HFFc6 (cell line): Measurements from ENCODE around the gene AP1G2. TPM values are rescaled to one million over a fixed set of nuclear protein-coding genes. Genes with fewer than 3 reads are reported as not detected.
A peak's percentile ranks its signal among the peaks of the same experiment; 100 is the strongest.
"Not testable (repeated sequence)": the region's sequence is repeated elsewhere in the genome, so short reads cannot be mapped to it uniquely, and the experiment has no call there.

Experiments
- DNase-seq: peaks from one replicate; pipeline ENCODE4 v3.0.0-alpha.2; 2018
- H3K27ac Mint-ChIP-seq: 2 replicates; pipeline ENCODE4 v1.8.0; 2020; ENCODE audit warnings: mild to moderate bottlenecking, mixed read lengths
- H3K27me3 Mint-ChIP-seq: 2 replicates; pipeline ENCODE4 v1.8.0; 2021; ENCODE audit warnings: mild to moderate bottlenecking, moderate library complexity, mixed read lengths; ENCODE audit not compliant: insufficient read depth
- H3K36me3 Mint-ChIP-seq: 2 replicates; pipeline ENCODE4 v1.8.0; 2021; ENCODE audit warnings: low read depth, mixed read lengths
- H3K4me1 Mint-ChIP-seq: 2 replicates; pipeline ENCODE4 v1.8.0; 2020; ENCODE audit warnings: low read depth, mixed read lengths
- H3K4me3 Mint-ChIP-seq: 2 replicates; pipeline ENCODE4 v1.8.0; 2020; ENCODE audit warnings: mild to moderate bottlenecking, moderate library complexity, mixed read lengths
- H3K9me3 Mint-ChIP-seq: 2 replicates; pipeline ENCODE4 v1.8.0; 2020; ENCODE audit warnings: mild to moderate bottlenecking, mixed read lengths
- CTCF ChIP-seq: fragments of 200-600 bp; sonication (generic); IDR thresholded peaks from 2 replicates; pipeline ENCODE4 v1.5.0; 2021; ENCODE audit warnings: antibody characterized with exemption, mild to moderate bottlenecking
- total RNA-seq, 6 experiments: library from RNA; stranded (reverse); fragmentation: NEBNext Ultra II Directional; extraction: Animal tissue kit (Norgen Biotek cat#: 25700); gene quantifications; 2 replicates in 1 of 6; 3 replicates in 5 of 6; pipeline ENCODE4 v1.2.3, GENCODE V29; 2021

Gene AP1G2
- total RNA-seq, 6 experiments from 2014 or later = 1.6 to 8.3 (median 2.2) TPM

- Mint-ChIP-seq H3K4me1 (peaks cover 21% of the 10 kb centered on the region), H3K36me3 (no peaks in the 10 kb centered on the region), H3K27me3 (peaks cover 12% of the 10 kb centered on the region), H3K27ac (no peak overlapping the region), H3K4me3 (no peak overlapping the region; the same call in 1 of the 2 replicates), H3K9me3 (no peaks in the 10 kb centered on the region)
- DNase-seq = peak; percentile 23
- peak; percentile 86 for TF ChIP-seq CTCF
These were observed 28.1 kb downstream of the AP1G2 start for GRCh38 chr14:23539248-23540140.

GRCh38 chr14:23538785-23539184 is 28.8 kb downstream of the AP1G2 start:
- H3K27me3 Mint-ChIP-seq = peaks cover 12% of the 10 kb centered on the region
- H3K4me3 Mint-ChIP-seq = no peak overlapping the region; the same call in 1 of the 2 replicates

GRCh38 chr14:23538050-23538718 is 29.4 kb downstream of the AP1G2 start:
- Mint-ChIP-seq H3K4me3 (no peak overlapping the region), H3K4me1 (peaks cover 20% of the 10 kb centered on the region), H3K9me3 (no peaks in the 10 kb centered on the region), H3K36me3 (no peaks in the 10 kb centered on the region), H3K27ac (no peak overlapping the region), H3K27me3 (peaks cover 12% of the 10 kb centered on the region)
- no peak for TF ChIP-seq CTCF
- no peak for DNase-seq

More at GRCh38 chr14:23538785-23539184, 28.8 kb downstream of the AP1G2 start:
- peaks cover 20% of the 10 kb centered on the region for H3K4me1 Mint-ChIP-seq
- no peak for TF ChIP-seq CTCF
- H3K27ac Mint-ChIP-seq = no peak overlapping the region
- H3K9me3 Mint-ChIP-seq = no peaks in the 10 kb centered on the region
- no peak for DNase-seq
- H3K36me3 Mint-ChIP-seq = no peaks in the 10 kb centered on the region

GRCh38 chr14:23537351-23538049 is 30.1 kb downstream of the AP1G2 start:
- no peaks in the 10 kb centered on the region for H3K9me3 Mint-ChIP-seq
- H3K27me3 Mint-ChIP-seq = peaks cover 16% of the 10 kb centered on the region
- peaks cover 20% of the 10 kb centered on the region for H3K4me1 Mint-ChIP-seq
- no peak for DNase-seq
- no peak for TF ChIP-seq CTCF
- H3K27ac Mint-ChIP-seq = no peak overlapping the region
- H3K36me3 Mint-ChIP-seq = no peaks in the 10 kb centered on the region
- H3K4me3 Mint-ChIP-seq = no peak overlapping the region

GRCh38 chr14:23536906-23537305 is 30.7 kb downstream of the AP1G2 start:
- H3K36me3 Mint-ChIP-seq, H3K9me3 Mint-ChIP-seq, H3K27ac Mint-ChIP-seq, DNase-seq, H3K4me3 Mint-ChIP-seq: not testable (repeated sequence)
- peaks cover 20% of the 10 kb centered on the region for H3K4me1 Mint-ChIP-seq
- peaks cover 16% of the 10 kb centered on the region for H3K27me3 Mint-ChIP-seq
